HG02759 (cell line): Measurements from ENCODE around the gene CDC42EP1.
"Not testable (repeated sequence)": the region's sequence is repeated elsewhere in the genome, so short reads cannot be mapped to it uniquely, and the experiment has no call there.

Experiments
- ATAC-seq: cut with Tn5 transposase; IDR thresholded peaks from one replicate; pipeline ENCODE4 v1.9.1; 2021; ENCODE audit warnings: mild to moderate bottlenecking, moderate library complexity; ENCODE audit not compliant: unreplicated experiment

Gene CDC42EP1

GRCh38 chr22:37575490-37576003 is 15.3 kb downstream of the CDC42EP1 start:
- ATAC-seq: no peak

GRCh38 chr22:37578002-37578401 is 17.7 kb downstream of the CDC42EP1 start:
- ATAC-seq: no peak

GRCh38 chr22:37581504-37581903 is 21.2 kb downstream of the CDC42EP1 start:
- no peak for ATAC-seq

GRCh38 chr22:37582526-37582925 is 22.2 kb downstream of the CDC42EP1 start:
- ATAC-seq: no peak

- ATAC-seq: no peak
Observed at GRCh38 chr22:37588546-37589215, 28.4 kb downstream of the CDC42EP1 start.

- ATAC-seq: no peak
Observed at GRCh38 chr22:37589636-37590035, 29.4 kb downstream of the CDC42EP1 start.

- not testable (repeated sequence) for ATAC-seq
Observed at GRCh38 chr22:37591081-37591480, 30.8 kb downstream of the CDC42EP1 start.

GRCh38 chr22:37591823-37592404 is 31.6 kb downstream of the CDC42EP1 start:
- ATAC-seq: no peak

GRCh38 chr22:37594237-37594636 is 34.0 kb downstream of the CDC42EP1 start:
- ATAC-seq: no peak

GRCh38 chr22:37599153-37599552 is 38.9 kb downstream of the CDC42EP1 start:
- ATAC-seq: no peak

- ATAC-seq: no peak
Observed at GRCh38 chr22:37601203-37601539, 40.9 kb downstream of the CDC42EP1 start.

- no peak for ATAC-seq
Observed at GRCh38 chr22:37601540-37602442, 41.5 kb downstream of the CDC42EP1 start.

- ATAC-seq: not testable (repeated sequence)
Observed at GRCh38 chr22:37602546-37603277, 42.4 kb downstream of the CDC42EP1 start.

GRCh38 chr22:37604074-37604473 is 43.8 kb downstream of the CDC42EP1 start:
- no peak for ATAC-seq

- ATAC-seq: no peak
Observed at GRCh38 chr22:37604875-37605274, 44.6 kb downstream of the CDC42EP1 start.

- ATAC-seq: no peak
Observed at GRCh38 chr22:37607010-37607934, 47.0 kb downstream of the CDC42EP1 start.

- ATAC-seq: peak; percentile 1
Observed at GRCh38 chr22:37607935-37608476, 47.7 kb downstream of the CDC42EP1 start.

- peak; percentile 85 for ATAC-seq
Observed at GRCh38 chr22:37608477-37609239, 48.4 kb downstream of the CDC42EP1 start, which contains the start of gene GGA1. Gene GGA1 (plus strand): TSS chr22:37608834. CDS start chr22:37608861, 27 bp downstream.
